Measurements from ENCODE around the gene PNMA3.
"Not testable (repeated sequence)": the region's sequence is repeated elsewhere in the genome, so short reads cannot be mapped to it uniquely, and the experiment has no call there.

PNMA3 gene

DNA sequence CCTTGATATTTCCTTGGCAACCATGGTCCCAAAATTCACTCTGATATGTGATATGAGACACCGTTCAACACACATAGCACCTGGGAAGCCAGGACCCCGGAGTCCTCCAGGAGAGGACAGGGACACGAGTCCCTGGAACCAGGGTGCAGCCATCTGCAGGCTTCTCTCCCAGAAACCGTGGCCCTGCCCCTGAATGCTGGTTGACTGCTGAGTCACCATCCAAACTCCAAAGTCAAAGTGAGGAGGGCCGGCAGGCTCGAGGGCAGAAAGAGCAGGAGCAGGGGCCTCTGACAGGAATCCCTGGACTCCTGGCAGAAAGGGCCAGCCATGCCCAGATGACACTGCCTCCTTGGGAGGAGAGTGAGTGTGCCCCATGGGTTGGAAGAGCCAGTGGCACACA is 9.1 kb downstream of the PNMA3 start:
- TF ChIP-seq, protein P1, sequence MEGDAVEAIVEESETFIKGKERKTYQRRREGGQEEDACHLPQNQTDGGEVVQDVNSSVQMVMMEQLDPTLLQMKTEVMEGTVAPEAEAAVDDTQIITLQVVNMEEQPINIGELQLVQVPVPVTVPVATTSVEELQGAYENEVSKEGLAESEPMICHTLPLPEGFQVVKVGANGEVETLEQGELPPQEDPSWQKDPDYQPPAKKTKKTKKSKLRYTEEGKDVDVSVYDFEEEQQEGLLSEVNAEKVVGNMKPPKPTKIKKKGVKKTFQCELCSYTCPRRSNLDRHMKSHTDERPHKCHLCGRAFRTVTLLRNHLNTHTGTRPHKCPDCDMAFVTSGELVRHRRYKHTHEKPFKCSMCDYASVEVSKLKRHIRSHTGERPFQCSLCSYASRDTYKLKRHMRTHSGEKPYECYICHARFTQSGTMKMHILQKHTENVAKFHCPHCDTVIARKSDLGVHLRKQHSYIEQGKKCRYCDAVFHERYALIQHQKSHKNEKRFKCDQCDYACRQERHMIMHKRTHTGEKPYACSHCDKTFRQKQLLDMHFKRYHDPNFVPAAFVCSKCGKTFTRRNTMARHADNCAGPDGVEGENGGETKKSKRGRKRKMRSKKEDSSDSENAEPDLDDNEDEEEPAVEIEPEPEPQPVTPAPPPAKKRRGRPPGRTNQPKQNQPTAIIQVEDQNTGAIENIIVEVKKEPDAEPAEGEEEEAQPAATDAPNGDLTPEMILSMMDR (IDR thresholded peaks at IDR 0.05), result no peak

DNA sequence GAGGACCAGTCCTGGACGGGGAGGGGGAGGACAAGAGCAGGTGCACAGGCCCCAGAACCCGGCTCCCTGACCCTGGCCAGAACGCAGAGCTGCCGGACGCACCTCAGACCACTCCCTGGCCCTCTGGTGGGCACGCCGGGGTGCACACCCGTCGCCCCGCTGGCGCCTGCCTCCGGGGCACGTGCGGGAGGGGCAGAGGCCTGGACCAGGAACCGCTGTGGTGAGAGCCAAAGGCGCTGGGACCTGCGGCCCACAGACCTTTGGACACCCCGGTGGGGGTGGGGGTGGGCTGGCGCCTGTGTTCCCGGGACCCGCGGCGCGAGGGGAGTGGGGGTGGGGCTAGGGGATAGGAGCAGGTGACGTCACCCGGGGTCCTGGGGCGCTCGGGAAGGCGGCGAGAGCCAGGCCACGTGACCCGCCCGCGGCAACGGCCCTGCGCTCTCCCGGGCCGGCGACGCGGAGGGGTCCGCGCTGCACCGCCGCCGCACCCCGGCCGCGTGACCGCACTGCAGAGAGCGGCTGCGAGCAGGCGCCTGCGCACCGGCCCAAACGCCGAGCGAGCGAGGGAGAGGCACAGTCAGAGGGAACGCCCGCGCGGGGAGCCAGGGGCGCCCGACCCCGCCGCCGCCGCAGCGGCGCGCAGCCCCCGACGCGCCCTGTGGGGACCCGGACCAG is 15.8 kb downstream of the PNMA3 start, which contains the start of gene PNMA6A:
TSS of gene PNMA6A (plus strand) at position 546 of the 675 bp plus-strand sequence. CDS start 609 bp downstream, outside the sequence.
- TF ChIP-seq, protein P1 (IDR thresholded peaks at IDR 0.05), result not testable (repeated sequence)

DNA sequence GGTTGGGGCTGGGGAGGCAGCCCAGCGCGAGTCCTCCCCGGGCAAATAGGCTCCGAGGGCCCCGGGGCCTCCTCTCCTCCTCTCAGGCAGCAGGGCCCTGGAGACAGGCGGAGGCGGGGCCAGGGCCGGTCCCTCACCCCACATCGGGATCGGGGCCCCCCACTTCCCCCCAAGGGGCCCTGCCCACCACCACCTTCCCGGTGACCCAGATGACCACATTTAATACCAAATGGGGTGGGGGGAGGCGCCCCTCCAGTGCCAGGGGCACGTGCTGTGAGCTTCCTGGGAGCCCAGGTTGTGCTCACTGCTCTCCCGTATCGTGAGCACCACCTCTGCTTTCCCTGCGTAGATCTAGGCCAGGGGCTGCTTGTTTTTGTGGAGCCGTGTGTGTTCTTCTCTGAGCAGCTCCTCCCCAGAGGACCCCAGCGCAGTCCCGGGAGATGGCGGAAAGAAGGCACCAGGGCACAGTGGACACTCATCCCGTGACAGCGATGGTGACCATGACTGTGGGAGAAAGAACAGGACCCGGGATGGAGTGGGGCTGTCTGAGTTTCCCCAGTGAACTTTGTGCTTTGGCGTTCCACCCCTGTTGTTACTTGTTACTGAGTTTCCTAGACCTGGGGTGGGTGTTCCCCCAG is 18.1 kb downstream of the PNMA3 start:
- TF ChIP-seq, protein P1 (IDR thresholded peaks at IDR 0.05), result no peak

DNA sequence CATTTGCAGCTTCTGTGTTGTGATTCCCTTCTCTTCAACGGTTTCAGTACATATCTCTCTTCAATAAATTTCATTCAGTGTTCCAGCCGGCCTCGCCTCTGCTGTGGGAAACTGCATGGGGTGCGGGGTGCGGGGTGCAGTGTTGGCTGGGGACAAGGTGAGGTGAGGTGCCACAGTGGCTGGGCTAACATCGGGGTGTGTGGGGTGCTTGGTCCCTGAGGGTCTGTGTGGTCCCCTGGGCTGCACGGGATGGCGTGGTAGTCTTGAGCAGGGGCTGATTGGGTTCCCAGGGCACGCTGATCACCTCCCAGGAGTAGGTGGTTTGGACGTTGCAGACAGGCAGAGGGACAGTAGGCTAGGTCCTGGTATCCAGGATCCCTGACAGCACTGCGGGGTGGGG is 18.7 kb downstream of the PNMA3 start:
- TF ChIP-seq, protein P1 (IDR thresholded peaks at IDR 0.05), result no peak

DNA sequence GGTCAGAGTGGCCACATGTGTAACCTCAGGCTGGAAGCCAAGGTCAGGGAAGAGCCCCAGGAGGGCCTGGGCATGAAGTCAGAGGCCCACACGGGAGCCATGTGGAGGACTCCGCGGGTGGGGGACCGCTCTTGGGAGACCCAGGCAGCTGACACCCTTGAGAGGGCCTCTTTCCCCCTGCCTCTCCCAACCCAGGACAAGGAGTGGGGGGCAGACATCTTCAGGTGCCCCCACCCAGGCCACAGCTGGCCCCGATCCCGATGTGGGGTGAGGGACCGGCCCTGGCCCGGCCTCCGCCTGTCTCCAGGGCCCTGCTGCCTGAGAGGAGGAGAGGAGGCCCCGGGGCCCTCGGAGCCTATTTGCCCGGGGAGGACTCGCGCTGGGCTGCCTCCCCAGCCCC is 19.1 kb downstream of the PNMA3 start:
- TF ChIP-seq, protein P1 (IDR thresholded peaks at IDR 0.05), result no peak

DNA sequence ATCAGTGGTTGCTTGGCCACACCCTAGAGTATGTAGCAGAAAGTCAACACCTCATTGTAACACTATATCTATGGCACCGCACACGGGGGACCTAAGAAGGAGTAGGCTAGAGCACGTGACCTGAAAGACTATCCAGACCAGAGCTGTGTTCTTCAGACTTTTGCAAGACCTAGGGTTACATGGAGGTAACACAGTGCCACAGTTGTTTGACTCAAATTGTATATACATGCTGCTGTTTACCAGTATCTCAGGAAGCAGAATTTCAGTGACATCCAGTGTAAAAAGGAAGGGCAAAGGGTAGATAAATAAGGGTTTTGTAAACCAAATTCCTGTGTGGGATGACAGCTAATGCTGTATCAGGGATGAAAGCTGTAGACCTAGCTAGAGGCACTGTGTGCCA is 46.1 kb downstream of the PNMA3 start:
- TF ChIP-seq, protein P1 (IDR thresholded peaks at IDR 0.05), result no peak
